ENCODE results near the gene NXN.

DNA sequence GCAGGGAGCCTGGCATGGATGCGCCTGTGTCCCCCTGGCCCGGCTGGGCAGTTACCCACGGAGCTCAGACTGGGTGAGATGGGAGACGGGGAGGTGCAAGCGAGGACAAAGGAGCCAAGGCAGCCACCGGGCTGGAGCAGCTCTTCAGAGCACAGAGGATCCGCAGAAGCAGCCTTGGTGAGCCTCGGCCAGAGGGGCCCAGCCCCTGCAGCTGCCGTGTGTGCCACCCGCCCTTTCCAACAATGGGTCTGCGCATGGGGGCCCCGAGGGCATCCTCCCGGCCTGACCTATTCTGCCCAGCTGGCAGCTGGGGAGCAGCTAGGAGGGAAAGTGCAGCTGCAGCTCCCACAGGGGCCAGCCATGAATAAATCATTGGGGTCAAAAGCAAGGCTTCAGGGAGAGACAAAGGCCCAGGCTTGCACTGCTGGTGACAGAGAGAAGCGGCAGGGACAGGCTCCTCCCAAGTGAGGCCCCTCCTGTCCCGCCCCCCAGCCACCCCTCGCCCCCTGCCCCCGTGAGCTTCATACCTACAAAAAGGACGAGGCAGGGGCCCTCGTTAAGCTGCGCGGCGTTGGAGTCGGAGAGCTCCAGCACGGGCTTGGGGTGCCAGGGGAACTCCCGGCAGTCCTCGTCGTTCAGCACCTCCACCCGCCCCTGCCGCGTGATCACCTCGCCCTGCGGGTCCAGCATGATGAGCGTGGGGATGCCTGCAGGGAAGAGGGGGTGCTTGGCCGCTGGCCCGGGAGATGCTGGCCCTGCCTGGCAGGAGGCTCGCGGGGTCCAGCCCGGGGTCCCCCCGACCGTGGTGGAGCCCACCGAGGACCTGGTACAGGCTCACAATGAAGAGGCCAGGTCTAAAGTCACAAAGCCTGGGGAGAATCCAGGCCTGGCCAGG lies 174.8 kb downstream of the NXN start:
- TF ChIP-seq, protein P1, sequence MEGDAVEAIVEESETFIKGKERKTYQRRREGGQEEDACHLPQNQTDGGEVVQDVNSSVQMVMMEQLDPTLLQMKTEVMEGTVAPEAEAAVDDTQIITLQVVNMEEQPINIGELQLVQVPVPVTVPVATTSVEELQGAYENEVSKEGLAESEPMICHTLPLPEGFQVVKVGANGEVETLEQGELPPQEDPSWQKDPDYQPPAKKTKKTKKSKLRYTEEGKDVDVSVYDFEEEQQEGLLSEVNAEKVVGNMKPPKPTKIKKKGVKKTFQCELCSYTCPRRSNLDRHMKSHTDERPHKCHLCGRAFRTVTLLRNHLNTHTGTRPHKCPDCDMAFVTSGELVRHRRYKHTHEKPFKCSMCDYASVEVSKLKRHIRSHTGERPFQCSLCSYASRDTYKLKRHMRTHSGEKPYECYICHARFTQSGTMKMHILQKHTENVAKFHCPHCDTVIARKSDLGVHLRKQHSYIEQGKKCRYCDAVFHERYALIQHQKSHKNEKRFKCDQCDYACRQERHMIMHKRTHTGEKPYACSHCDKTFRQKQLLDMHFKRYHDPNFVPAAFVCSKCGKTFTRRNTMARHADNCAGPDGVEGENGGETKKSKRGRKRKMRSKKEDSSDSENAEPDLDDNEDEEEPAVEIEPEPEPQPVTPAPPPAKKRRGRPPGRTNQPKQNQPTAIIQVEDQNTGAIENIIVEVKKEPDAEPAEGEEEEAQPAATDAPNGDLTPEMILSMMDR (IDR thresholded peaks at IDR 0.05), result no peak
- TF ChIP-seq POLR2AphosphoS5 (IDR thresholded peaks at IDR 0.05), result no peak

All from transverse colon (tissue), 4 donors.